Measurements from ENCODE around the gene TMEM8B. TPM values are rescaled to one million over a fixed set of nuclear protein-coding genes. Genes with fewer than 3 reads are reported as not detected.
A peak's percentile ranks its signal among the peaks of the same experiment; 100 is the strongest.

TMEM8B gene
- polyA plus RNA-seq, 1 donor = 33.8 TPM

DNA sequence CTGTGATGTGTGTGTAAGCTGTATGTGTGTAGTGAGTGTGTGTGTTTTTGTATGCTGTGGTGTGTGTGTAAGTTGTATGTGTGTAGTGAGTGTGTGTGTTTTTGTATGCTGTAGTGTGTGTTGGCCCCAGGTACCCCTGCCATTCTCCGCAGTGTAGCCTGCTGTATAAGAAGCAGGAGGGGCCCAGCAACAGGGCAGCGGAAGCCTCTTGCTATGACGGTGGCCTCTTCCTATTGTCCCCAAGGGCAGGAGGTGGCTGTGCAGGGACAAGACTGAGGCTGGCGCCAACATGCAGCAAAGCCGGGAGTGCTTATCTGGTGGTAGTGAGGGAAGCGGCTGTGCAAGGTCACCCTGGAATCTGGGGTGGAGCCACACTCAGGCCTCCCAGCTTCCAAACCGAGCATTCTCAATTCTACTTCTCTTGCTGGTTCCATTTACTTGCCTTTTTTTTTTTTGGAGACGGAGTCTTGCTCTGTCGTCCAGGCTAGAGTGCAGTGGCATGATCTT, 85.3 kb downstream of the TMEM8B start:
- Histone ChIP-seq H3K9me3 (ENCODE audit: control insufficient read depth, low read depth, low read length) (no peaks in the 10 kb centered on the region), H3K4me1 (ENCODE audit: control insufficient read depth, insufficient read depth, low read length) (peaks cover 65% of the 10 kb centered on the region), H3K27ac (ENCODE audit: low read length) (peak overlapping the region; percentile 68), H3K4me3 (ENCODE audit: low read length) (no peak overlapping the region), H3K27me3 (ENCODE audit: control insufficient read depth, insufficient read depth, low read length) (no peaks in the 10 kb centered on the region), H3K36me3 (ENCODE audit: control insufficient read depth, insufficient read depth, low read length) (no peaks in the 10 kb centered on the region)
- 40% methylated on average over 1 of the region's 9 CpGs for WGBS (ENCODE audit: insufficient coverage, low lambda C conversion rate)
- DNase-seq = peak; percentile 90 to 96

Other genes with a start within 250 kb of the TMEM8B start
- 53.3 TPM for gene TESK1, start 224.0 kb upstream of the TMEM8B start, polyA plus RNA-seq
- 1.8 TPM for gene CD72, start 210.8 kb upstream of the TMEM8B start, polyA plus RNA-seq
- 0.78 TPM for gene SIT1, start 178.3 kb upstream of the TMEM8B start, polyA plus RNA-seq
- gene RMRP, start 171.2 kb upstream of the TMEM8B start, polyA plus RNA-seq = not detected
- gene CCDC107, start 170.9 kb upstream of the TMEM8B start, polyA plus RNA-seq = 17.6 TPM
- 5.2 TPM for gene ARHGEF39, start 164.0 kb upstream of the TMEM8B start, polyA plus RNA-seq
- 4.2 TPM for gene CA9, start 155.3 kb upstream of the TMEM8B start, polyA plus RNA-seq
- 463 TPM for gene TPM2, start 139.3 kb upstream of the TMEM8B start, polyA plus RNA-seq
- gene TLN1, start 97.0 kb upstream of the TMEM8B start, polyA plus RNA-seq = 117 TPM
- gene CREB3, start 96.6 kb upstream of the TMEM8B start, polyA plus RNA-seq = 25.4 TPM
- gene GBA2, start 80.0 kb upstream of the TMEM8B start, polyA plus RNA-seq = 127 TPM
- 17.2 TPM for gene RGP1, start 79.9 kb upstream of the TMEM8B start, polyA plus RNA-seq
- 0.61 TPM for gene MSMP, start 75.0 kb upstream of the TMEM8B start, polyA plus RNA-seq
- gene NPR2, start 37.6 kb upstream of the TMEM8B start, polyA plus RNA-seq = 15.3 TPM
- gene SPAG8, start 17.0 kb upstream of the TMEM8B start, polyA plus RNA-seq = 1.4 TPM
- gene HINT2, start 14.2 kb upstream of the TMEM8B start, polyA plus RNA-seq = 29.7 TPM
- gene FAM221B, start 496 bp upstream of the TMEM8B start, polyA plus RNA-seq = 0.10 TPM
- gene OR13J1, start 41.2 kb downstream of the TMEM8B start, polyA plus RNA-seq = 0.21 TPM
- 1.6 TPM for gene HRCT1, start 77.0 kb downstream of the TMEM8B start, polyA plus RNA-seq
- 0.84 TPM for gene SPAAR, start 80.3 kb downstream of the TMEM8B start, polyA plus RNA-seq
- not detected for gene OR2S2, start 128.9 kb downstream of the TMEM8B start, polyA plus RNA-seq
- gene RECK, start 207.7 kb downstream of the TMEM8B start, polyA plus RNA-seq = 9.1 TPM